ENCODE results near the gene SMIM38.

Gene SMIM38

DNA sequence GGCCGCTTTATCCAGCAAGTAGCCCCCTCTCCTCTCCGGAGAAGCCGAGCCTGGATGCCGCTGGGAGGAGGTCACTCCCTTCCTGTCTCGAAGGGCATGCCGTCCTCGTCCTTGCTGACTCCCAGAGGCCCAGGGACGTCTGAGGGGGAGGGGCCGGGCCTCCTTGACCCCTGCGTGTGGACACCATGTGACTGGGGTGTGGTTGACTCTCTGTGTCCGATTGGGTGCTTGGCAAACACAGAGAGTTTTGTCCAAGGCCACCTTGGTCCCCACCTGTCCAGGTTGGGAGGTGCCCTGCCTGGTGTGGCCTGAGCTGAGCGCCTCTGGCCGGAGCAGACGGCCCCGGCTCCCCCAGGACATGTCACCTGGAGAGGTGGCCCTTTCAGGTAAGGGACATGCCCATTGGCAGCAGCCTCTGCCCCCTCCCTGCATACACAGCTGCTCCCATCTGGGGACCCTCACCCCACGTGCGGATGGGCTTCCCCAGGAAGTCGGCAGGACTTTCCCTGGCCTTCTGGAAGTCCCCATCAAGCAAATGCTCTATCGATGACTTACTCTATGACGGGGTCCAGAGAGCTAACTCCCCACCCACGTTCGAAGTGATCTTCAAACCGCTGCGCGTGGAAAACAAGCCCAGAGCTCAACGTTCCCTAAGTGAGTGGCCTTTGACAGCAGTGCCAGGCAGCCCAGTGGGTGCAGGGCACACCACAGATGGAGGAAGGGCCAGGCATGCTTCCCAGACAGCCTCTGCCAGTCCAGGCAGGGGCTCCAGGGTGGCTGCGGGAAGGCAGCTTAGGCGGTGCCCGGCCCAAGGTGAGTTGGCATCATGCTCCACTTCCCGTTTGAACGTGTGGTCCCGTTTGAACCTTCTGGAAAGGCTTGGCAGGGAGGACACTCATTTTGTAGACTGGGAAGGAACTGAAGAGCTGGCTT is at the start of gene SMIM38:
Gene SMIM38 (plus strand): TSS at position 634 of the 933 bp plus-strand sequence. CDS start 1,912 bp downstream, outside the sequence.
- DNase-seq (ENCODE audit: low spot score): no peak

DNA sequence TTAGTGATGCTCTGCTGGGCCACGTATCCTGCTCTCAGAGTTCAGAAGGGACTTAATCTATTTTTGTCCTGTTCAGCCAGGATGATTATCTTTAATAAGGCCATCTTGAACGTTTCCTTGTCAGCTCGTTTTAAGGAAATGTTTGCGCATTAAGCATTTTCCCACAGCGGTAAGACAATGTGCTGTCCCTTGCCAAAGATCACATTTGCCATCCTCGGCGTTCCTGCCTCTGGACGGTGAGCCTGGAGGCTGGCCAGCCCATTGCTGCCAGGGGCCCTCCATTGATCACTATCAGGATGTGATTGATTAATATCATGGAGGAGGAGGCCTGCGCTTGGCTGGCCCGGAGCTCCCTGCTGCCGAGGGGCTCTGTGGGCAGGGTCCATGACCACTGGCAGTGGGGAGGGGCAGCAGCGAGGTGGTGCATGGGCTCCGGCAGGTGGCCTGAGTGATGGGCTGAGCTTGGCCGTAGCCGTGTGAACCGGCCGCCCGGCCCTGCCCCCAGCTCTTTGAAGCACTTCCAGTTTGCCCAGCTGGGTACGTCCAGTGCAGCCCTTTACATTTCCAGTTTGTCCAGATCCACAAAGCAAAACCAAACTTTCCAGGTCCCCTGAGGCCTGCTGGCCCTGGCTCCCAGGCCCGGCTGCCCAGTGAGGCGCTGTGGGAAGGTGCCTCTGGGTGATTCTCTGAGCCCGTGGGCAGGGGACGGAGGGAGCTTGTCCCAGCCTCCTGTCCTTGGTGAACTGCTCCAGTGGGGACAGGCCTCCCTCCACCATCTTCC is 49.5 kb upstream of the SMIM38 start:
- no peak for DNase-seq (ENCODE audit: low spot score)

DNA sequence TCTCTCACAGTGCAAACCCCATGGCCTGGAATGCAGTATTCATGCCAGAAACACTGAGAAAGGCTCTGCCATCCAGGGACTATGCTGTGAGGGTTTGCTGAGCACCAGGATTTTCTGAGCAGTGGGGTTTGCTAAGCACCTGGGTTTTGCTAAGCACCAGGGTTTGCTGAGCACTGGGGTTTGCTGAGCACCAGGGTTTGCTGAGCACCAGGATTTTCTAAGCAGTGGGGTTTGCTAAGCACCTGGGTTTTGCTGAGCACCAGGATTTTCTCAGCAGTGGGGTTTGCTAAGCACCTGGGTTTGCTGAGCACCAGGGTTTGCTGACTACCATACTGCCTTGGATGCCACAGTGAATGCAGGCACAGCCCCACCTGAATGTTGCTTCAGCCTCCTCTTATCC is 48.3 kb upstream of the SMIM38 start:
- DNase-seq (ENCODE audit: low spot score): no peak

DNA sequence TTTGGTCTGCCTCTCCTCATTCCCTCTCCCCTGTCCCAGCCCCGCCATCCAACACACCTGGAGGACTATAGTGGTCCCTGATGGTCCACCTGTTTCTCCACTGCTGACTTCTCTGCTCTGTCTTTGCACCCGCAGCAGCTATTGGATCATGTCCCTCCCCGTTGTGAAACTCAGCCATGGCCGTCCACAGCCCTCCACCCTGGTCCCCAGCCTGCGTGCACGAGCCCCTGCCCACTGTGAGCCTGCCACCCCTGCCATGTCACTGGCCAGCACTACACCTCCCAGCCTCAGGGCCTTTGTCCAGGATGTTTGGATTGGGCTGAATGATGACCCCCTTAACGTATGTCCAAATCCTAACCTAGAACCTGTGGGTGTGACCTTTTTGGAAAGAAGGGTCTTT is 47.7 kb upstream of the SMIM38 start:
- no peak for DNase-seq (ENCODE audit: low spot score)

DNA sequence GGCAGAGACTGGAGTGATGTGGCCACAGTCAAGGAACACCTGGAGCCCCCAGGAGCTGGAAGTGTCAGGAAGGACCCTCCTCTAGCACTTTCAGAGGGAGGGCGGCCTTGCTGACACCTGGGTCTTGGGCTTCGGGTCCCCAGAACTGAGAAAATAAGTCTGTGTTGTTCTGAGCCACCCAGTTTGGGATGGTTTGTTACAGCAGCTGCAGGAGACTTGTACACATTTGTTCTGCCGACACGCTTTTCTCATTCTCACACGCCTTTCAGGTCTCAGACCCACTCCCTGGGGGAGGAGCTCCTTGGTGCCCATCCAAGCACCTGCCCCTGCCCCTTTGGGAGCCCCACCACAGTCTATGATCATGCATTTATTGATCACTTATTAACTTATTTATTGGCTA is 47.2 kb upstream of the SMIM38 start:
- DNase-seq (ENCODE audit: low spot score): no peak

DNA sequence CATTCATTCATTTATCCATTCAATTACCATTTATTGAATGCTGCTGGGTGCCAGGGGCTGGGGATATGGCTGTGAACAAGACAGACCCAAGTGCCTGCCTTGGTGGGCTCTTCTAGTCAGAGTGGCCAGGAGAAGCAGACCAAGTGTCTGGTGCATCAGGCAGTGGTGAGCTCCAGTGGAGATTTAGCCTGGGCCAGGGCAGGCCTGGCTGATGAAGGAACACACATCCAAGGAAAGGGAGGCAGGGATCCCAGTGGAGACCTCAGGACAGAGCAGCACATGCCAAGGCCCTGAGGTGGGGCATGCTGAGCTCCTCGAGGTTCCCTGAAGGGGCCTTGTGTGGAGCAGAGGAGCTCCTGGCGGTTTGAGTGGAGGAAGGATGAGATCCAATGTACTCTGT is 46.6 kb upstream of the SMIM38 start:
- DNase-seq (ENCODE audit: low spot score): no peak

DNA sequence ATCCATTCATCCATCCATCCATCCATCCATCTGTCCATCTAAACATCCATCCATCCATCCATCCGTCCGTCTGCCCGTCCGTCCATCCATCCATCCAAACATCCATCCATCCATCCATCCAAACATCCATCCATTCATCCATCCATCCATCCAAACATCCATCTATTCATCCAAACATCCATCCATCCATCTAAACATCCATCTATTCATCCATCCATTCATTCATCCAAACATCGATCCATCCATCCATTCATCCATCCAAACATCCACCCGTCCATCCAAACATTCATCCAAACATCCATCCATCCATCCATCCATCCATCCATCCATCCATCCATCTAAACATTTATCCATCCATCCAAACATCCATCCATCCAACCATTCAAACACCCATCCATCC is 45.3 kb upstream of the SMIM38 start:
- DNase-seq (ENCODE audit: low spot score): no peak

DNA sequence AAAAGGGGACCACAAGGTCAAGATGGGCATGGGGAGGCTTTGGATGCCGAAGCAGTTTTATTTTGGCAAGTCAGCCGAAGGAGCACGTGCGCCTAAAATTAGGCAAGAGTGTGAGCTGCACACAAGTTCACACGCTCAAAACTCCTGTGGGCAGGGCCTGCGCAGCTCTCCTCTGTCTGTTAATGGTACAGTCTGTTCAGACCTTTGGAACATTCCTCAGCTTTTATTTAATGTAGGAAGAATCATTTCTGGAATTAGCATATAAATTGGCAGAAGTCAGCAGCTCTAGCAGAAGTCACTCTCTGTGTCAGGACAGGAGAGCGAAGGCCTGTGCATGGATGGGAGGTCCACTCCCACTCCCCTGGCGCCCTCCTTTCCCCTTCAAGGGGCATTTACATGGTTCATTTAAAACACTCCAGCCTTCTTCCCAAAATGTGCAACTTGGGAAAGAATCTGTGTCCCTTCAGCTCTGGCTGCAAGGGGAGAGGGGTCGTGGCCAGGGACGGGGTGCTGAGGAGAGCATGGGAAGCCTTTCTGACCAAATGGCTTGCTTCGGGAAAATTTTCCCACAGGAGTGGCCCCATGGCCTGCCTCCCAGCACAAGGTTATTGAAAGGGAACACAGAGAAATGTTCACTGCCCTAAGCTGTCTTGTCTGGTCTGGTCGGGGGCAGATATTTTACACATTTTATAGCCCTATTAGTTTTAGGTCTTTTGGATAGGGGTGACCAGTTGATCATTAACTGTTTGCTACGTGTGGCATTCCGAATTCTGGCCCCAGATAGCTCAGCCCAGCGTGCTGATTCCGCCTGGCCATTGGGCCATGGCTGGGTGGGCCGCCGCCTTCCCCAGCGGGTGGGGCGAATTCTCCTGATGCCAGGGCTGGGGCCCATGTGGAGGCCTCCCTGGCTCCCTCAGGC is 43.9 kb upstream of the SMIM38 start:
- no peak for DNase-seq (ENCODE audit: low spot score)

DNA sequence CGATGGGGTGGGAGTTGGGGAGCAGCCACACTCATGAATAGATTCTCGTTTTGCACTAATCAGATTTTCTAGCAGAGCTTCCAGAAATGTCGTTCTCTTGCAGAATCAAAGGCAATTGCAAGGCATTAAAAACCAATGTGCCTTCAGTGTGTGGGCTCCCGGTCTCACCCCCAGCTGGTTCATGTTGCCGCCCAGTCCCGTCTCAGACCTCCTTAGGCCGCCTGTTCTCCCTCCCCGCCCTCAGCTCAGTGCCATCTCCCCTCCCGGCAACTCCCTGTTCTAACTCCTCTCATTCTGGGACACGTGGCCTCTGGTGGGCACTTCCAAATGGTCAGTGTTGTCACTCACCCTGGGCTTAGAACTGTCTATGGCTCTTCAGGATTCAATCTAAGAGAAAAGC is 42.5 kb upstream of the SMIM38 start:
- no peak for DNase-seq (ENCODE audit: low spot score)

DNA sequence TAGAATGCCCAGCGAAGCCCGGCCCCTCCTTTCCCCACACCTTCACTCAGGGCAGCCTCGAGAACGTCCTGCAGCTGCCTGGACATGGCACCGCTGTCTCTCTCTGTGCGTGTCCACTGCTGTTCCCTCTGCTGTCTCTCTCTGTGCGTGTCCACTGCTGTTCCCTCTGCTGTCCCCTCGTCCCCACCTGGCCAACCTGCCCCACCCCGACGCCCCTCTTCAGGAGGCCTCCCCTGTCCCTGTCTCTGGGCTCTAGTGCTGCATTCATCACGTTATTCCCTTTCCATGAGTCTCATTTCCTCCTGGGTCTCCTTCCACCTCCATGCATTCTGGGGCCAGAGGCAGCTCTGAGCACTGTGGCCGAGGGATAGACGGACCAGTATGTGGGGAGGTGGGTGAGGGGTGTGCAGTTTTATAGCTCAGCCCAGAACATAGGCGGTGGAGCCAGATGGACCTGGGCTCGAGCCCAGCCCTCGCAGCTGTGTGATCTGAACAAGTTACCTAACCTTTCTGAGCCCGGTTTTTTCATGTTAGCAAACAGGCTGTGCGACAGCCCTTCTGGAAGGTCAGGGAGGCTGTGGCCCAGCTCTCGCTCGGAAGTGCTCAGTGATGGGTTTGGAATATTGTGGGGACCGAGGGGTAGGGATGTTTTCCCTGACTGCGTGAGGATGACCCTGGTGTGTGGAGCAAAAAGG is 41.9 kb upstream of the SMIM38 start:
- no peak for DNase-seq (ENCODE audit: low spot score)

DNA sequence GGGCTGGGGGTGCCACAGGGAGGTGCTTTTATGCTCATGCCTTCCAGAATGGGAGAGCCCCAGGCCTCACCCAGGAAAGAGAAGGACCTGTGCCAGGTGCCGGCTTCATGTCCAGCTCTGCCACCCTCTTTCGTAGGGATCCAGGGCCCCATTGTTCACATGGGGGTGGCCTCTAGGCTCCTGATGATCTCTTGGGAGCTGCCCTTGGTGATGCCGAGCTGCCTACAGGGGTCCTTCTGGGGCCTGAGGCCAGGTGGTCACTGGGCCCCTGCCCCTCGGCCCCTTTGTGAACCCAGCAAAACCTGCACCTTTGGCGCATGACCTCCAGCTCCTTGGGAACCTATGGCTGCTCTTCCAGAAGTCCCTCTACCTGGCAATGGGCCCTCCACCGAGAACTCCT is 41.4 kb upstream of the SMIM38 start:
- no peak for DNase-seq (ENCODE audit: low spot score)

DNA sequence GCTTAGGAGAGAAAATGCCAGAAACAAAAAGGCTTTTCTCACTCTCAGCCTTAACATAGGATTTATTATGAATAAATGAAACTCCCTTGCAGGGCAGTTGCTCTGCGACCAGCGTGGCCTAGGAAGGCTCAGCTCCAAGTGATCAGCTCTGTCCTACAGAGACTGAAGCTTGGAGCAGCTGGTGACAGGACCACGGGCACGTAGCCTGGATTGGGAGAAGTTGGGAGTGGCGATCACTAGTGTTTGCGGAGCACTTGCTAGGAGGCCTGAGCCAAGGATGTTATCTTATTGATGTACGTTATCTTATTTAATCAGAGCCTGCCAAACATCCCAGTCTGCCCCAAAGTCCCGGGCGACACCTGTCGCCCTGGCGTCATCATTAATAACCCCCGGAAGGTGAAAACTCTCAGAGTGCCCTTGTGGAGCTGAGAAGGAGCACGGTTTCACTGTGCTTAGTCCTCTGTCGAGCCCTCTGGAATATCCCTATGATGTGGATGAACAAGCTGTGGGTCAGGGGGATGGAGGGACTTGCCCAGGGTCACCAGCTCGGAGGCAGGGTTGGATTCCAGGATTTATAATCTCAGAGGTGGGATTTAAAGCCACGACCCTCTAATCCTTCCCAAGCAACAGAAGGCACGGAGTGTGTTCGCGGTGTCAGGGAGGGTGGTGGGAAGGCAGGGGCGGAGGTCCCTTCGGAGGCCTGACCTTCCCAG is 40.8 kb upstream of the SMIM38 start:
- no peak for DNase-seq (ENCODE audit: low spot score)

DNA sequence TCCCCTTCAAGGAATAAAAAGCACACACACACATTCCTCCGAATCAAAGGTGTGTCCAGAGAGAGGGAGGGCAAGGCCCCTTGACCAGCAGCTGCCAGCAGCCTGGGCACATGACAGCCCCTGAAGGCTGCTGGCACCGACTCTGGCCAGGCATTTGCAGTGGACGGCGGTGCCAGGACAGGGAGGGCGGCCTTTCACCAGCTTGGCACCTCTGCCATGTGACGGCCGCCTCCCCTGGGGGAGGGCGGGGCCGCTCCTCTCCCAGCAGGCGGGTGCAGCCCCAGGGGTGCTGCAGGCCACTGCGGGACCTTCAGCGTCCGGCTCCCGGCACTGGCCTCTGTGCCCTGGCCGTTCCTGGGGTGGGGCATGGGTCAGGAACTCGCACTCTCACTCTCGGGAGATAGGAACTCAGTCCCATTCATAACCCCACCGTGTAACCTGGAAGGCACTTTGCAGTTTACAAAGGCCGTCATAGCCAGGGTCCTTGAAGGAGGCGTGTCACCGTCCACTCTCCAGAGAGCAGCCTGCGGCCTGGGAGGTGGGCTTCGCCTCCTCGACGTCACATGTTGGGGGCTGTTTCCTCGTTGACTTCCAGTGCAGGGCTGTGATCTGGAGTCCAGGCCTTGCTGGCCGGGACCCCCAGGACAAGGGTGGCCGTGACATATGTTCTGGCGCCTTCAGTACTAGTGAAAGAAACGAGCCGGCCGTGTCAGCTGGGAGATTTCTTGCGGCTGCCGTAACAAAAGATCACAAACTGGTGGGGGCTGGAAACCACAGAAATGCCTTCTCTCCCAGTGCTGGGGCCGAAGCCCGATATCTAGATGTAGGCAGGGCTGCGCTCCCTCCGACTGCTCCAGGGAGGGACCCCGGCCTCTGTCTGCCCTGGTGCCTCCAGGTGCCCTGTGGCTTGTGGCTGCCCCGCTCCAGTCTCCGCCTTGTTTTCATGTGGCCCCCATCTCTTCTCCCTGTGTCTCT is 39.9 kb upstream of the SMIM38 start:
- no peak for DNase-seq (ENCODE audit: low spot score)

DNA sequence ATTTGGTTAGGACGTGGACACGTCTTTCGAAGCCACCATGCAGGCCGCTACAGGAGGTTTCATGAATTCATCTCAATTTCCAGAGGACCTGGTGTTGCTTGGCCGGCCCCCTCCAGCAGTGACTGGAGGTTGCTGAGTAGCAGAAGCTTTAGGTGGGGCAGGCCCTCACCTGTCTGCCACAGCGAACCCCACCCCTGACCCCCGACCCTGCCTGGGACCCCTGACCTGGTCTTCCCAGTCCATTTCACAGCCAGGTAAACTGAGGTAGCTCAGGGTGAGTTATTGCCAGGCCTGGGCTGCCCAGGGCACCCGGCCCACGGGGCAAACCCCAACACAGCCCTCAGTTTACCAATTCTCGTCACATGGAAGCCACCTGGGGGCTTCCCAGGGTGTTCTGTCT is 39.1 kb upstream of the SMIM38 start:
- no peak for DNase-seq (ENCODE audit: low spot score)

DNA sequence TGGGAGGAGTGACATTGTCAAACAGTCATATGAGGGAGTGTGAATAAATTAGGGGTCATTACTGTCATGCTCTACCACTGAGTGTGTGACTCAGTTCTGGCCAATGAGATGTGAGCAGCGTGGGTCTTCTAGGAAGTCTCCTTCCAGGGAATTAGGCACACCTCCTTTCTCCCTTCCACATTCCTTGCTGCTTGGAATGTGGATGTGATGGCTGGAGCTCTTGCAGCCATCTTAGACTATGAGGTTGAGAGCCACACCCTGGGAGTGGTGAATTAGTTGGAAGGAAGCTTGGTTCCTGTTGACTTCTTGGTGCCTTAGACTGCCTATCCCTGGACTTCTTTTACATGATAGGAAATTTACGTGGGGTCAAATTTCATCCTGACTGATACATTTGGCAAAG is 36.5 kb upstream of the SMIM38 start:
- DNase-seq (ENCODE audit: low spot score): no peak

DNA sequence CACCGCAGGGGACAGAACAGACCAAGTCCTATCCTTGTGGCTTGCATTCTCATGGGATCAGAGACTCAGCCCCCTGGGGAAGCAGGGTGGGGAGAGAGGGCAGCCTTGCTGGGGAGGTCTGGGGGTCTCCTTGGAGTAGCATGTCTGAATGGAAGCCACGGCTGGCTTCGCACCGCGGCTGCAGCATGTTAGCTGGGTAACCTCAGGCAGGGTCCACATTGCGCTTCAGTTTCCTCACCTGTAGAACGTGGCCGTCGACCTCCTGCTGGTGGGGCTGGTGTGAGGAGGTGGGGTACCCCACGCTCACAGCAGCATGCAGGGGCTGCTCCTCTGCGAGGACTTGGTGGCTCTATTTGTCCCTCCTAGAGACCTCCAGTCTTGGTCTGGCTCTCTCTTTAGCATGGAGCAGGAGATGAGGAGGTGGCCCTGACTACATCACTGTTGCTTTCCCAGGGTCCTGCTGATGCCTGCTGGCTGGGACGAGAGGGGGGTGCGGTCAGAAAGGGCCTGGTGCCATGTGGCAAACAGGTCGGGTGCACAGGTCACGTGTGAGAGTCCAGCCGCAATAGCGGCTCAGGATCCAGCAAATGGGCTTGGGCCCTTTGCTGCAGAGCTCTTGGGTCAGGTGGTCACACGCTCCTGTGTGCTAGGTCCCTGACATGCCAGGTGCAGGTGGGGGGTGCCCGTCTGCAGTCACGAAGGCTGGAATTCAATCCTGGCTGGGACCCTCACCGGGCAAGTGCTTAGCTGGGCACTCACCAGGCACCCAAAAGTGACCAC is 35.4 kb upstream of the SMIM38 start:
- DNase-seq (ENCODE audit: low spot score): no peak

DNA sequence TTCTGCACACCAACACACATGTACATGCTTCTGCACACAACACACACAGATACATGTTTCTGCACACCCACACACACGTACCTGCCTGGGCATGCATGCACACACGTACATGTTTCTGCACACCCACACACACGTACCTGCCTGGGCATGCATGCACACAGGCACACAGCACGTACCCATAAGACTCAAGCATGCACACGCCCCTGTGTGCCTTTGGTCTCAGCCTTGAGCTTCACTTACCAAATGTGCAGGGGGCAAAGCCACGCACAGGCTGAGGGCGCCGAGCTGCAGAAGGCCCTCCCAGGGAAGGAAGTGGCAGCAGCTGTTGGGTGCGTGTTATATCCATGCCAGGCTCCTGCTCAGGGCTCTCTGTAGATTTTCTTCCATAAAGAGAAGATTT is 34.7 kb upstream of the SMIM38 start:
- no peak for DNase-seq (ENCODE audit: low spot score)

DNA sequence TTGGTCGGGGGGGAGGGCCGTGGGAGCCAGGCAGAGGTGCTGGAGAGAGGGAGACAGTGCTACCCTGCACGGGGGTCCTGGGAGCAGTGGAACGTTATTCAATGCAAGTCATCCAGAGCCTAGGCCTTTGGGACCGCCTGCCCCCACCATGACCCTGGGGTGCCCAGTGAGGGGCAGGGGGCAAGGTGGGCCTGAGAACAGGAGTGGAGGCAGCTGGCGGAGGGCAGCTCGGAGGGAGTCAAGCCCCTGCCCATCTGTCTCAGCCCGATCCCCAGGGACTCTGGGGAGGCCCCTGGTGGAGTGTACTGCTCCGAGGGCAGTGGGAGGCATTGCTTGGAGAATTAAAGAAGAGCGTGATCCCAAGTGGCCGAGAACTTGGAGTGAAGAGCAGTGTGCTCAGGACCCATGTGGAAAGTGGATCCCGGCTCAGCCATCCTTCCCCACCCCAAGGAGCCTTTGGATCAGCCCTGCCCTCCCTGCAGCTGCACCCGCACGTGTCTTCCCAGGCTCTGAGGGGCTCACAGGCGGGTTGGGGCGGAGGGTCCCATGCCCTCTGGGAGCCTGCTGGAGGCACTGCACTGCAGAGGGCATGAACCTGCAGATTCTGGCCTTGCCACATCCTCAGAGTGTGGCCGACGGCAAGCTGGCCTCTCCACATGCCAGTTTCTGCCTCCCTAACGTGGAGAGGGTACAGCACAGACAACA is 34.0 kb upstream of the SMIM38 start:
- no peak for DNase-seq (ENCODE audit: low spot score)

Data from NAMALWA (cell line).